ENCODE results near the gene MTCH1.

MTCH1 gene

GRCh38 chr6:36985808-36986703 is at the start of gene MTCH1:
TSS of gene MTCH1 (minus strand) at chr6:36986196. CDS start at chr6:36986173, 23 bp downstream.
- DNase-seq, result peak; percentile 80

- no peak for DNase-seq
Measured at GRCh38 chr6:37033819-37034795, 48.1 kb upstream of the MTCH1 start.

- DNase-seq, result no peak
Measured at GRCh38 chr6:37033255-37033654, 47.3 kb upstream of the MTCH1 start.

- no peak for DNase-seq
Measured at GRCh38 chr6:37032239-37032638, 46.2 kb upstream of the MTCH1 start.

- no peak for DNase-seq
Measured at GRCh38 chr6:37030599-37030998, 44.6 kb upstream of the MTCH1 start.

- DNase-seq, result no peak
Measured at GRCh38 chr6:37029249-37029971, 43.4 kb upstream of the MTCH1 start.

GRCh38 chr6:37027811-37028469 is 41.9 kb upstream of the MTCH1 start:
- DNase-seq, result no peak

- DNase-seq, result no peak
Measured at GRCh38 chr6:37027036-37027720, 41.2 kb upstream of the MTCH1 start.

GRCh38 chr6:37025621-37026466 is 39.8 kb upstream of the MTCH1 start:
- no peak for DNase-seq

GRCh38 chr6:37024656-37025337 is 38.8 kb upstream of the MTCH1 start:
- DNase-seq, result no peak

- no peak for DNase-seq
Measured at GRCh38 chr6:37022135-37022863, 36.3 kb upstream of the MTCH1 start.

- peak; percentile 55 for DNase-seq
Measured at GRCh38 chr6:37021356-37022129, 35.5 kb upstream of the MTCH1 start.

GRCh38 chr6:37020812-37021211 is 34.8 kb upstream of the MTCH1 start:
- DNase-seq, result no peak

GRCh38 chr6:37020381-37020780 is 34.4 kb upstream of the MTCH1 start:
- no peak for DNase-seq

- no peak for DNase-seq
Measured at GRCh38 chr6:37019065-37019450, 33.1 kb upstream of the MTCH1 start.

- peak; percentile 79 for DNase-seq
Measured at GRCh38 chr6:37018198-37019064, 32.4 kb upstream of the MTCH1 start.

GRCh38 chr6:37017606-37018197 is 31.7 kb upstream of the MTCH1 start:
- no peak for DNase-seq

Measured in activated CD4-positive, alpha-beta T cell treated with anti-CD3 and anti-CD28 coated beads for 1 hour (primary cell).